Choroid plexus epithelial cell (primary cell): ENCODE measurements around the gene MDM4.
"Not testable (repeated sequence)": the region's sequence is repeated elsewhere in the genome, so short reads cannot be mapped to it uniquely, and the experiment has no call there.

ENCODE experiments used
- DNase-seq: peaks from one replicate; pipeline ENCODE4 v3.0.0-alpha.2; 2010; ENCODE audit warnings: low read depth
- H3K4me3 ChIP-seq: 2 replicates; pipeline ENCODE4 v1.5.1; 2011; ENCODE audit warnings: low read depth, mild to moderate bottlenecking, control low read depth, low read length, moderate library complexity
- CTCF ChIP-seq: conservative IDR thresholded peaks from 2 replicates; pipeline ENCODE4 v1.5.1; 2011; ENCODE audit warnings: low read depth, mild to moderate bottlenecking, control low read depth, inconsistent platforms, low read length, moderate library complexity

Gene MDM4

GRCh38 chr1:204478921-204479320 lies 37.3 kb upstream of the MDM4 start:
- no peak overlapping the region for H3K4me3 ChIP-seq
- TF ChIP-seq CTCF: no peak
- DNase-seq: no peak

GRCh38 chr1:204479387-204480136 lies 36.6 kb upstream of the MDM4 start:
- TF ChIP-seq CTCF: no peak
- no peak overlapping the region for H3K4me3 ChIP-seq
- DNase-seq: no peak

- DNase-seq: no peak
- H3K4me3 ChIP-seq: no peak overlapping the region
- no peak for TF ChIP-seq CTCF
Measured at GRCh38 chr1:204480515-204480914, 35.7 kb upstream of the MDM4 start.

GRCh38 chr1:204483791-204484190 lies 32.4 kb upstream of the MDM4 start:
- no peak overlapping the region for H3K4me3 ChIP-seq
- TF ChIP-seq CTCF: no peak
- DNase-seq: no peak

- H3K4me3 ChIP-seq, DNase-seq: not testable (repeated sequence)
Measured at GRCh38 chr1:204486513-204487255, 29.5 kb upstream of the MDM4 start.

- DNase-seq: no peak
- H3K4me3 ChIP-seq: no peak overlapping the region
- no peak for TF ChIP-seq CTCF
Measured at GRCh38 chr1:204487256-204487615, 29.0 kb upstream of the MDM4 start.

- no peak for DNase-seq
- H3K4me3 ChIP-seq: no peak overlapping the region
- TF ChIP-seq CTCF: no peak
Measured at GRCh38 chr1:204491655-204492054, 24.6 kb upstream of the MDM4 start.
